ENCODE results near the gene FMNL1.
"Not testable (repeated sequence)": the region's sequence is repeated elsewhere in the genome, so short reads cannot be mapped to it uniquely, and the experiment has no call there.

FMNL1 gene

DNA sequence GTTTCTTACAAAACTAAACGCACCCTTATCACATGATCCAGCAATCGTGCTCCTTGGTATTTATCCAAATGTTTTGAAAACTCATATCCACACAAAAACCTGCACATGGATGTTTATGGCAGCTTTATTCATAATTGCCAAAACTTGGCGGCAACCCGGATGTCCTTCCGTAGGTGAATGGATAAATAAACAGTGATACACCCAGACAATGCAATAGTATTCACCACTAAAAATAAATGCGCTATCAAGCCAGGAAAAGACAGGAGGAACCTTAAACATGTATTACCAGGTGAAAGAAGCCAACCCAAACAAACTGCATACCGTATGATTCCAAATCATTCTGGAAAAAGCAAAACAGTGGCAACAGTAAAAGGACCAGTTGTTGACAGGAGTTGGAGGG is 30.2 kb downstream of the FMNL1 start:
- no peak overlapping the region for H3K27ac ChIP-seq
- H3K27me3 ChIP-seq (ENCODE audit: insufficient read depth, low read depth) = no peaks in the 10 kb centered on the region
- H3K36me3 ChIP-seq (ENCODE audit: insufficient read depth) = no peaks in the 10 kb centered on the region
- no peak for TF ChIP-seq CTCF (conservative IDR thresholded peaks at IDR 0.05; ENCODE audit: low read depth, low read length)
- no peak overlapping the region for H2AFZ ChIP-seq (ENCODE audit: low read depth)
- no peaks in the 10 kb centered on the region for H4K20me1 ChIP-seq (ENCODE audit: insufficient read depth)
- no peak overlapping the region for H3K4me3 ChIP-seq (IDR thresholded peaks at IDR 0.05; ENCODE audit: insufficient read depth, low read depth, low read length)
- H3K79me2 ChIP-seq (ENCODE audit: insufficient read depth, low read depth) = no peaks in the 10 kb centered on the region
- H3K4me2 ChIP-seq = no peak overlapping the region
- H3K4me1 ChIP-seq (ENCODE audit: low read depth, poor library complexity, severe bottlenecking) = peaks cover 17% of the 10 kb centered on the region
- H3K9ac ChIP-seq = no peak overlapping the region

GRCh38 chr17:45253237-45253636 is 31.6 kb downstream of the FMNL1 start:
- H3K4me3 ChIP-seq (IDR thresholded peaks at IDR 0.05; ENCODE audit: insufficient read depth, low read depth, low read length); H3K79me2 ChIP-seq (ENCODE audit: insufficient read depth, low read depth); H4K20me1 ChIP-seq (ENCODE audit: insufficient read depth); H3K4me2 ChIP-seq; H3K27me3 ChIP-seq (ENCODE audit: insufficient read depth, low read depth); H2AFZ ChIP-seq (ENCODE audit: low read depth); H3K9ac ChIP-seq; H3K36me3 ChIP-seq (ENCODE audit: insufficient read depth); H3K27ac ChIP-seq: not testable (repeated sequence)
- peaks cover 17% of the 10 kb centered on the region for H3K4me1 ChIP-seq (ENCODE audit: low read depth, poor library complexity, severe bottlenecking)

DNA sequence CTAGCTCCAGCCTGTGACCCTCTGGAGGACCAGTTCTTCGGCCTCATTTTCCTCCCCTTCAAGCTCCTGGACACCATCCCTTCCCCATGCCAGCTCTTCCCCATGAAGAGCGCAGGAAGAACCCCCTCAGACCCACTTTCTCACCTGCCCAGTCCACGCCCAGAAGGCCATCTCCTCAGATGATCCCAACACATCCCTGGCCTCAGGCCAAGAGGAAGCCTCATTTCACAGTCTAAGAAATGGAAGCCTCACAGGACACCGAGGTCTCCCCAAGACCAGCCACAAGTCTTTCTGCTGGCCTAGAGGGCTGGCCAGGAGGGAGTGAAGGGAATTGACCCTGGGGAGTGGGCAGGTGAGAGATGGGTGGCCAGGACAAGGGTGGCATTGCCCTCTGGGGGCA is 32.2 kb downstream of the FMNL1 start:
- Histone ChIP-seq H3K79me2 (ENCODE audit: insufficient read depth, low read depth) (no peaks in the 10 kb centered on the region), H3K36me3 (ENCODE audit: insufficient read depth) (no peaks in the 10 kb centered on the region), H3K27ac (no peak overlapping the region), H3K27me3 (ENCODE audit: insufficient read depth, low read depth) (no peaks in the 10 kb centered on the region), H4K20me1 (ENCODE audit: insufficient read depth) (no peaks in the 10 kb centered on the region), H3K9ac (no peak overlapping the region), H2AFZ (ENCODE audit: low read depth) (no peak overlapping the region), H3K4me2 (no peak overlapping the region), H3K4me1 (ENCODE audit: low read depth, poor library complexity, severe bottlenecking) (peaks cover 12% of the 10 kb centered on the region), H3K4me3 (IDR thresholded peaks at IDR 0.05; ENCODE audit: insufficient read depth, low read depth, low read length) (no peak overlapping the region)
- no peak for TF ChIP-seq CTCF (conservative IDR thresholded peaks at IDR 0.05; ENCODE audit: low read depth, low read length)

DNA sequence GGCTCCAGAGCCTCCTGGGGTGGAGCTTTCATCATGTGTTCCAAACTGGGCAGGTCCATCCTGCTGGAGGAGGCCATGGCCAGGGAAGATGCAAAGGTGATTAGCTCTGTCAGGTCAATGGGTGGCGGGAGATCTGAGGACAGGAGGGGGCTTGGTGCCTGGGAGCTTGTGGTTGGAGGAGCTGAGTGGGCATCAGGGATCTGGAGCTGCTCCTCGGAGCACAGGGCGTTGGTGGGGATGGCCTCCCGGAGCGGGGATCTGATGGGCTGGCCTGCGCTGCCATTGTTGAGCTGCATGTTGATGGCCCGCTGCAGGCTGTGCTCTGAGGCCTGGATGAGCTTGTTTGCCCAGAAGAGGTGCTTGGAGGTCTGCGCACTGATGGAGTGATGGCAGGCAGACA is 33.7 kb downstream of the FMNL1 start:
- H3K4me2 ChIP-seq = no peak overlapping the region

More for the DNA sequence above, 33.7 kb downstream of the FMNL1 start:
- H3K27me3 ChIP-seq (ENCODE audit: insufficient read depth, low read depth) = no peaks in the 10 kb centered on the region
- H3K4me1 ChIP-seq (ENCODE audit: low read depth, poor library complexity, severe bottlenecking) = peaks cover 6% of the 10 kb centered on the region
- no peak overlapping the region for H2AFZ ChIP-seq (ENCODE audit: low read depth)
- no peak overlapping the region for H3K27ac ChIP-seq
- no peaks in the 10 kb centered on the region for H3K36me3 ChIP-seq (ENCODE audit: insufficient read depth)
- H3K79me2 ChIP-seq (ENCODE audit: insufficient read depth, low read depth) = no peaks in the 10 kb centered on the region
- H3K4me3 ChIP-seq (IDR thresholded peaks at IDR 0.05; ENCODE audit: insufficient read depth, low read depth, low read length) = no peak overlapping the region
- no peaks in the 10 kb centered on the region for H4K20me1 ChIP-seq (ENCODE audit: insufficient read depth)
- H3K9ac ChIP-seq = no peak overlapping the region
- TF ChIP-seq CTCF (conservative IDR thresholded peaks at IDR 0.05; ENCODE audit: low read depth, low read length) = no peak

Data from KMS-11 (cell line).